Endothelial cell of umbilical vein (primary cell): ENCODE data around the gene FTHL17. TPM values are rescaled to one million over a fixed set of nuclear protein-coding genes. Genes with fewer than 3 reads are reported as not detected.
A peak's percentile ranks its signal among the peaks of the same experiment; 100 is the strongest.

Experiments used
- BruUV-seq: library from RNA; stranded (reverse); fragments of 400-500 nt; replicated peaks from 2 replicates; lab custom pipeline; 2021; lab: Mats Ljungman, UMichigan
- CTCF ChIA-PET: fragments of 300-600, 350-600 bp; sonication (Branson Sonifier 250); formaldehyde crosslinking; loops from one replicate; lab custom pipeline; 2021; ENCODE audit warnings: antibody characterized with exemption, inconsistent platforms; lab: Charles Lee
- POLR2A ChIA-PET: fragments of 300-600, 350-600 bp; sonication (Branson Sonifier 250); formaldehyde crosslinking; loops from one replicate; lab custom pipeline; 2021; ENCODE audit warnings: antibody characterized with exemption, inconsistent platforms; lab: Charles Lee
- DNase-seq: peaks from one replicate; pipeline ENCODE4 v3.0.0-alpha.2; 2011; ENCODE audit warnings: low read depth, low spot score
- FAIRE-seq: peaks from 2 replicates; lab custom pipeline; 2011; peaks lifted over from hg19 to GRCh38; lab: Jason Lieb, UNC
- H2AFZ ChIP-seq: 2 replicates; pipeline ENCODE4 v1.6.0; 2012; ENCODE audit warnings: low read depth, low read length, control low read depth, inconsistent platforms
- H3K27ac ChIP-seq: 2 replicates; pipeline ENCODE4 v1.5.1; 2011; ENCODE audit warnings: low read depth, mild to moderate bottlenecking, control low read depth, low read length, moderate library complexity; ENCODE audit not compliant: insufficient read depth
- H3K27me3 ChIP-seq, 2 experiments: 2 replicates each; pipeline versions ENCODE4 v1.6.0 to v1.6.1; 2011; ENCODE audit warnings: low read length in 2 of 2, mixed read lengths in 1 of 2; ENCODE audit not compliant: control insufficient read depth in 2 of 2, insufficient read depth in 2 of 2
- H3K36me3 ChIP-seq, 2 experiments: 2 replicates in 1 of 2; 3 replicates in 1 of 2; pipeline ENCODE4 v1.5.1; 2011; ENCODE audit warnings: low read length in 2 of 2, mild to moderate bottlenecking in 1 of 2, moderate library complexity in 1 of 2; ENCODE audit not compliant: control insufficient read depth in 2 of 2, insufficient read depth in 2 of 2; ENCODE audit errors: extremely low read depth in 1 of 2
- H3K4me1 ChIP-seq: 3 replicates; pipeline ENCODE4 v1.5.1; 2011; ENCODE audit warnings: mild to moderate bottlenecking, low read length; ENCODE audit not compliant: control insufficient read depth, insufficient read depth; ENCODE audit errors: extremely low read depth
- H3K4me2 ChIP-seq: 2 replicates; pipeline ENCODE4 v1.6.1; 2011; ENCODE audit warnings: low read length, control low read depth, mixed read lengths; ENCODE audit not compliant: insufficient read depth
- H3K4me3 ChIP-seq, 3 experiments: fragments of 200-600 bp in 1 of 3; sonication (generic), shearing (Covaris generic) in 1 of 3; replicated peaks in 1 of 3; 2 replicates each; pipeline ENCODE4 v1.5.1; 2011 to 2016; ENCODE audit warnings: control low read depth in 3 of 3, low read length in 3 of 3, mild to moderate bottlenecking in 2 of 3, inconsistent platforms in 1 of 3, low read depth in 1 of 3, moderate library complexity in 1 of 3; ENCODE audit not compliant: insufficient read depth in 1 of 3
- H3K79me2 ChIP-seq: 2 replicates; pipeline ENCODE4 v1.6.0; 2012; ENCODE audit warnings: low read length, inconsistent platforms; ENCODE audit not compliant: control insufficient read depth, insufficient read depth
- H3K9ac ChIP-seq: replicated peaks from 2 replicates; pipeline ENCODE3; 2011; ENCODE audit warnings: low read length, control low read depth; ENCODE audit not compliant: insufficient read depth; ENCODE audit errors: extremely low read depth
- H3K9me1 ChIP-seq: replicated peaks from 3 replicates; pipeline ENCODE4 v1.6.0; 2011; ENCODE audit warnings: mild to moderate bottlenecking, low read length; ENCODE audit not compliant: control insufficient read depth, insufficient read depth; ENCODE audit errors: extremely low read depth
- H3K9me3 ChIP-seq: replicated peaks from 2 replicates; pipeline ENCODE4 v1.5.1; 2012; ENCODE audit warnings: low read length, inconsistent platforms; ENCODE audit not compliant: control insufficient read depth, insufficient read depth
- H4K20me1 ChIP-seq: replicated peaks from 2 replicates; pipeline ENCODE3; 2011; ENCODE audit warnings: mild to moderate bottlenecking, low read length; ENCODE audit not compliant: control insufficient read depth, insufficient read depth; ENCODE audit errors: extremely low read depth
- CTCF ChIP-seq, 2 donors: IDR thresholded peaks; 1 replicate in 1 of 2; 2 replicates in 1 of 2; pipeline ENCODE4 v1.5.1; 2011; ENCODE audit warnings: low read length in 2 of 2, mild to moderate bottlenecking in 2 of 2, moderate library complexity in 2 of 2, control low read depth in 1 of 2, inconsistent platforms in 1 of 2, low read depth in 1 of 2; ENCODE audit not compliant: insufficient read depth in 1 of 2; ENCODE audit errors: extremely low read depth in 1 of 2
- EZH2 ChIP-seq: IDR thresholded peaks from 2 replicates; pipeline ENCODE4 v1.6.1; 2012; ENCODE audit warnings: borderline replicate concordance, low read depth, mild to moderate bottlenecking, moderate library complexity, low read length, inconsistent platforms; ENCODE audit not compliant: severe bottlenecking
- FOS ChIP-seq: IDR thresholded peaks from 2 replicates; pipeline ENCODE4 v1.6.1; 2011; ENCODE audit warnings: mild to moderate bottlenecking, low read length, moderate library complexity, borderline replicate concordance; ENCODE audit not compliant: insufficient read depth
- GATA2 ChIP-seq: IDR thresholded peaks from 2 replicates; pipeline ENCODE4 v1.7.0; 2011; ENCODE audit warnings: low read depth, mild to moderate bottlenecking, moderate library complexity, mixed read lengths, low read length; ENCODE audit not compliant: insufficient read length, insufficient read depth
- JUN ChIP-seq: IDR thresholded peaks from 2 replicates; pipeline ENCODE4 v1.6.1; 2011; ENCODE audit warnings: borderline replicate concordance, low read depth; ENCODE audit not compliant: insufficient read length, insufficient read depth
- MAX ChIP-seq: IDR thresholded peaks from 2 replicates; pipeline ENCODE4 v1.6.1; 2011; ENCODE audit not compliant: insufficient read depth, insufficient read length
- MYC ChIP-seq: IDR thresholded peaks from one replicate; pipeline ENCODE4 v1.6.1; 2011; ENCODE audit warnings: mild to moderate bottlenecking, low read depth, low read length
- POLR2A ChIP-seq: IDR thresholded peaks from 2 replicates; pipeline ENCODE4 v1.6.1; 2012; ENCODE audit warnings: low read depth, mild to moderate bottlenecking, control low read depth, low read length
- POLR2AphosphoS5 ChIP-seq: IDR thresholded peaks from 2 replicates; pipeline ENCODE4 v1.6.1; 2012; ENCODE audit warnings: low read depth, mild to moderate bottlenecking, control low read depth, low read length, moderate library complexity; ENCODE audit not compliant: insufficient read depth
- dilution Hi-C: fragments of 300-500 bp; cut with MboI; formaldehyde crosslinking; loops from one replicate; pipeline ENCODE4 v1.15.0; 2019; ENCODE audit warnings: low sequenced_read_pairs; ENCODE audit not compliant: extremely low pct_ligation_motif_present
- intact Hi-C: fragments of 100-400 bp; cut with micrococcal nuclease; formaldehyde crosslinking; loops from one replicate; pipeline ENCODE4 v1.10.0; 2022
- polyA plus RNA-seq, 4 experiments: library from polyadenylated mRNA; depleted of rRNA in 3 of 4; stranded (reverse) in 3 of 4; unstranded in 1 of 4; fragments of >200 nt; gene quantifications; 2 replicates each; pipeline versions ENCODE4 v1.2.1 to v1.2.3, GENCODE V29; 2011 to 2012; ENCODE audit warnings: missing spikeins in 1 of 4
- total RNA-seq: library from RNA; stranded (reverse); gene quantifications from 2 replicates; pipeline ENCODE4 v1.2.3, GENCODE V29; 2021

Gene FTHL17
- total and polyA plus RNA-seq, 2 donors (not counting 3 experiments of a cell fraction or from before 2014, with no cell fraction given) = not detected

GRCh38 chrX:31115398-31115797, 43.6 kb upstream of the FTHL17 start:
- no peak for TF ChIP-seq GATA2
- no peak for TF ChIP-seq JUN
- TF ChIP-seq FOS = no peak
- no peak for TF ChIP-seq MYC
- TF ChIP-seq MAX = no peak
- TF ChIP-seq CTCF (IDR thresholded peaks at IDR 0.05; ENCODE audit: extremely low read depth in 1 of 2, insufficient read depth in 1 of 2, low read depth in 1 of 2, low read length in 2 of 2) = no peak
- no peak for TF ChIP-seq POLR2A
- no peak for TF ChIP-seq EZH2
- no peak for TF ChIP-seq POLR2AphosphoS5
- POLR2A ChIA-PET = no interaction called here

More at GRCh38 chrX:31115398-31115797, 43.6 kb upstream of the FTHL17 start:
- Histone ChIP-seq H2AFZ (no peak overlapping the region), H3K79me2 (no peaks in the 10 kb centered on the region), H3K4me3 (no peak overlapping the region), H4K20me1 (no peaks in the 10 kb centered on the region), H3K9ac (no peak overlapping the region), H3K36me3 (no peaks in the 10 kb centered on the region), H3K27ac (no peak overlapping the region), H3K9me1 (no peaks in the 10 kb centered on the region), H3K4me1 (no peaks in the 10 kb centered on the region), H3K27me3 (no peaks in the 10 kb centered on the region), H3K9me3 (no peaks in the 10 kb centered on the region), H3K4me2 (no peak overlapping the region)
- FAIRE-seq (peak; percentile 35), DNase-seq (no peak)
- intact Hi-C loops = no loop called here
- dilution Hi-C loops = no loop called here
- CTCF ChIA-PET = no interaction called here
- no TSS peak for BruUV-seq
